PFSK-1 (cell line): ENCODE data around the gene DAB2IP.

Source experiments
- FOXP2 ChIP-seq: optimal IDR thresholded peaks from 2 replicates; pipeline ENCODE3; 2011; ENCODE audit warnings: borderline replicate concordance, control low read depth, inconsistent platforms; ENCODE audit not compliant: insufficient read depth; ENCODE audit errors: extremely low read length, extremely low read depth
- POLR2AphosphoS5 ChIP-seq: IDR thresholded peaks from 2 replicates; pipeline ENCODE4 v1.6.1; 2012; ENCODE audit warnings: low read depth, mild to moderate bottlenecking, control low read depth, low read length, moderate library complexity
- SIN3A ChIP-seq: IDR thresholded peaks from 2 replicates; pipeline ENCODE4 v1.6.1; 2012; ENCODE audit warnings: mild to moderate bottlenecking, low read length, moderate library complexity, borderline replicate concordance; ENCODE audit not compliant: insufficient read depth
- TAF1 ChIP-seq: IDR thresholded peaks from 2 replicates; pipeline ENCODE4 v1.6.1; 2012; ENCODE audit warnings: low read length, control low read depth, borderline replicate concordance; ENCODE audit not compliant: insufficient read depth
- TF ChIP-seq, protein P1 (sequence below), 2 experiments: IDR thresholded peaks; 2 replicates each; pipeline versions ENCODE4 v1.6.1 to v1.8.0; 2011 to 2012; ENCODE audit warnings: low read depth in 2 of 2, low read length in 2 of 2, control low read depth in 1 of 2, inconsistent platforms in 1 of 2, mild to moderate bottlenecking in 1 of 2, moderate library complexity in 1 of 2; ENCODE audit not compliant: insufficient read depth in 1 of 2

Gene DAB2IP

DNA sequence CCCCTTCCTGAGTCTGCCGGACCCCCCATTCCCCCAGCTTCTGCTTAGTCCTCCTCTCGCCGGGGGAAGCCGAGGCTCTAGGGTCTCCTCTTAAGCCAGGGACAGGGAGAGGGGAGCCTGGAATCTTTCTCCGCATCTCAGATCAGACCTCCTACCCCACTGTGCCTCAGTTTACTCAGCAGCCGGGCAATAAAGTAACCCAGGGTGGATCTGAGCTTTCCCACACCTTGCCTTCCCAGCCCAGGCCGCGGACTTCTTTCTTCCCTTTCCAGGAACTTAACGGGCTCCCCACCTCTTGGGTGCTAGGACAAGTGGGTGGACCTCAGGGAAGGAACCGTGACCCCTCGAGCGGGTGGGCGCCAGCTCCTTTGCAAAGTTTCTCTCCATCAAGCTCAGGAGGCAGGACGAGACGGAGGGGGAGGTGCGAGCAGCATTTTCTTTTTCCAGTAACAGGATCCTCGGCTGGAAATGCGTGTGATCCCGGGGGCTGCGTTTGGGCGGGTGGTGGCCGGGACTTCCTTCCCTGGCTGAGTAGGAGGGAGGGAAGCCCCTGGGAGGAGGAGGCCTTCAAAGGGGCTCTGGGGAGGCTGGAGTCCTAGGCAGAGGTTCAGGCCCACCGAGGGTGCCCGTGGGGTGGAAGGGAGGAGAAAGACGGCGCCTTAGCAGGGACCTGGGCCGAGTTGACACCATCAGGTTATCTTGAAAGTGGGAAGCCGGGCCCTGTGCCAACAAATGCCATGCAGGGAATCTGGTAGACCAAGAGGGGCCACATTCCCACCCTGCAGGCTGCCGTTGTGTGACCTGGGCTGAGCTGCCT, 795 bp downstream of the DAB2IP start:
- TF ChIP-seq SIN3A, result no peak
- no peak for TF ChIP-seq FOXP2
- TF ChIP-seq TAF1, result no peak
- TF ChIP-seq, protein P1, sequence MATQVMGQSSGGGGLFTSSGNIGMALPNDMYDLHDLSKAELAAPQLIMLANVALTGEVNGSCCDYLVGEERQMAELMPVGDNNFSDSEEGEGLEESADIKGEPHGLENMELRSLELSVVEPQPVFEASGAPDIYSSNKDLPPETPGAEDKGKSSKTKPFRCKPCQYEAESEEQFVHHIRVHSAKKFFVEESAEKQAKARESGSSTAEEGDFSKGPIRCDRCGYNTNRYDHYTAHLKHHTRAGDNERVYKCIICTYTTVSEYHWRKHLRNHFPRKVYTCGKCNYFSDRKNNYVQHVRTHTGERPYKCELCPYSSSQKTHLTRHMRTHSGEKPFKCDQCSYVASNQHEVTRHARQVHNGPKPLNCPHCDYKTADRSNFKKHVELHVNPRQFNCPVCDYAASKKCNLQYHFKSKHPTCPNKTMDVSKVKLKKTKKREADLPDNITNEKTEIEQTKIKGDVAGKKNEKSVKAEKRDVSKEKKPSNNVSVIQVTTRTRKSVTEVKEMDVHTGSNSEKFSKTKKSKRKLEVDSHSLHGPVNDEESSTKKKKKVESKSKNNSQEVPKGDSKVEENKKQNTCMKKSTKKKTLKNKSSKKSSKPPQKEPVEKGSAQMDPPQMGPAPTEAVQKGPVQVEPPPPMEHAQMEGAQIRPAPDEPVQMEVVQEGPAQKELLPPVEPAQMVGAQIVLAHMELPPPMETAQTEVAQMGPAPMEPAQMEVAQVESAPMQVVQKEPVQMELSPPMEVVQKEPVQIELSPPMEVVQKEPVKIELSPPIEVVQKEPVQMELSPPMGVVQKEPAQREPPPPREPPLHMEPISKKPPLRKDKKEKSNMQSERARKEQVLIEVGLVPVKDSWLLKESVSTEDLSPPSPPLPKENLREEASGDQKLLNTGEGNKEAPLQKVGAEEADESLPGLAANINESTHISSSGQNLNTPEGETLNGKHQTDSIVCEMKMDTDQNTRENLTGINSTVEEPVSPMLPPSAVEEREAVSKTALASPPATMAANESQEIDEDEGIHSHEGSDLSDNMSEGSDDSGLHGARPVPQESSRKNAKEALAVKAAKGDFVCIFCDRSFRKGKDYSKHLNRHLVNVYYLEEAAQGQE (IDR thresholded peaks at IDR 0.05; ENCODE audit: insufficient read depth in 1 of 2, low read depth in 2 of 2, low read length in 2 of 2), result no peak
- no peak for TF ChIP-seq POLR2AphosphoS5

DNA sequence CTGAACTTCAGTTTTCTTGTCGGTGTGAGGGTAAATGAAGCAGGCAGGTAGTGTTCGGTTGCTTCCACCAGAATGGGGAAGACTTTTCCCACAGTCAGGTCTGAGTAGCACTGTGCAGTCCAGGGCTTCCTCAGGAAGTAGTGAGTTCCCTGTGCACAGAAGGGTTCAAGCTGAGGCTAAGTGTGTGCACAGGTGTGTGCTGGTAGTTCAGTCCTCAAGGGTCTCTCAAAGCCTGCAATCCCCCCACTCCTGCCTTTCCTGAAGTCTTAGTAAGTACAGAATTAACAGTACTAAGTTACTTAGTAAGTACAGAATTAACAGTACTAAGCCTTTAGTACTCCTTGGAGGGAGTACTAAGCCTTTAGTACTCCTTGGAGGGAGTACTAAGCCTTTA, 1.4 kb downstream of the DAB2IP start:
- TF ChIP-seq POLR2AphosphoS5 (no peak), TAF1 (no peak), FOXP2 (no peak), SIN3A (no peak)
- TF ChIP-seq, protein P1 (IDR thresholded peaks at IDR 0.05; ENCODE audit: insufficient read depth in 1 of 2, low read depth in 2 of 2, low read length in 2 of 2), result no peak

DNA sequence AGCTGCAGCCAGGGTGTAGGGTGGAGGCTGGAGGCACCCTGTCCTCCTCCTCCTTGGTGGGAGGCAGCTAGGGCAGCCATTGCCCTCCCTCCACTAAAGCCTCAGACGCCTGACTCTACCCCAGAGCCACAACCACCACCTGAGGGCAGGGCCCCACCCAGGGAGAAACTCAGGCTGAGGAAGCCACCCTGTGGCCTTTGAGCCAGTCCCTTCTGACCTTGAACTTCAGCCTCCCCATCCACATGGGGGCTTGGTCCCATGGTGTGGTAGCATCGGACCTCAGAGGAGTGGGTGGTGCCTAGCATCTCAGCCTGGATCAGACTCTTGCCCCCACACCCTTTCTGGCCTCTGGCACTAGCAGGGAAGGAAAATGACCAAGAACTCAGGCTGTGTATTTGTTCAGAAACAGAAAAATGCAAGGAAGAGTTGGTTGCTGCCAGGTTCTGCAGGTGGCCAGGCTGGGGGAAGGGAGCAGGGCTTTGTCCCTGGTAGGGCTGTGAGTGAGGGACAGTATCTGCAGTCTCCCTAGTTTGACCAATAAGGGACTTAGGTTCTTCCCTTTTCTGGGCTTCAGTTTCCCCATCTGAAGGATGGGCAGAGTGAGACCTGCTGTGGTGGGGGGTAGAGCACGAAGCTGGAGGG, 3.2 kb downstream of the DAB2IP start:
- TF ChIP-seq POLR2AphosphoS5, result no peak
- TF ChIP-seq, protein P1 (IDR thresholded peaks at IDR 0.05; ENCODE audit: insufficient read depth in 1 of 2, low read depth in 2 of 2, low read length in 2 of 2), result no peak
- no peak for TF ChIP-seq SIN3A
- no peak for TF ChIP-seq FOXP2
- no peak for TF ChIP-seq TAF1

DNA sequence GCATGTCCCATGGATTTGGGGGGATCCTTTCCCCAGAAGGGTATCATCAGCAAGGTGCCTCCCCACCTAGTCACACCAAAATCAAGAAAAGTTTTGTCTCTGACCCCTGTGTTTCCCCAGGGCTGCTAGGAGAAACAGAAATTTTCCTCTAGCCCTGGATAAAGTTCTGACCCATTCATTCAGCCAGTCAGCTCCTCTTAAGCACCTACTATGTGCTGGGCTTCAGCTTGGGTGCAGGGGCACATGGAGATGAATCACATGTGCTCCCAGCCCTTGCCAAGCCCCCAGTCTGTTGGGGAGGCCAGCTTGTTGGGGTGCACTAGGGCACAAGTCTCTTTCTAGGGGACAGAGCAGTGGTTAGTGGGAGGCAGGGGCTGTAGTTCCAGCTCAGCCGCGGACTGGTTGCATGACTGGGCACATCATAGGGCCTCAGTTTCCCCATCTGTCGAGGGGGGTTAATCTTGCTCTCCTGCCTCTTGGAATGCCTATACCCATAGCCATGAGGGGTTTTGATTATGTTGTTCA, 3.9 kb downstream of the DAB2IP start:
- TF ChIP-seq SIN3A (no peak), POLR2AphosphoS5 (no peak), TAF1 (no peak), FOXP2 (no peak)
- TF ChIP-seq, protein P1 (IDR thresholded peaks at IDR 0.05; ENCODE audit: insufficient read depth in 1 of 2, low read depth in 2 of 2, low read length in 2 of 2), result no peak
